Spleen (tissue), 11 donors: ENCODE measurements around the gene ATP5PO. TPM values are rescaled to one million over a fixed set of nuclear protein-coding genes. Genes with fewer than 3 reads are reported as not detected.

ENCODE experiments used
- DNase-seq: peaks from one replicate; pipeline ENCODE4 v3.0.0-alpha.2; 2020
- H3K27ac ChIP-seq, 8 donors: fragments of 200-600 bp; sonication (generic) in 7 of 8; 1 replicate in 4 of 8; 2 replicates in 4 of 8; pipeline versions ENCODE4 v1.5.0 to v1.8.0; 2016 to 2021; ENCODE audit warnings: inconsistent platforms in 4 of 8, mild to moderate bottlenecking in 4 of 8, moderate library complexity in 1 of 8
- H3K27me3 ChIP-seq, 7 donors: fragments of 200-600 bp; sonication (generic) in 6 of 7; replicated peaks in 1 of 7; 1 replicate in 4 of 7; 2 replicates in 3 of 7; pipeline versions ENCODE4 v1.5.0 to v1.8.0; 2016 to 2021; ENCODE audit warnings: inconsistent platforms in 3 of 7, mild to moderate bottlenecking in 1 of 7
- H3K36me3 ChIP-seq, 6 donors: fragments of 200-600 bp; sonication (generic) in 5 of 6; 1 replicate in 4 of 6; 2 replicates in 2 of 6; pipeline versions ENCODE4 v1.5.0 to v1.8.0; 2016 to 2021; ENCODE audit warnings: inconsistent platforms in 2 of 6
- H3K4me1 ChIP-seq, 6 donors: fragments of 200-600 bp; sonication (generic) in 5 of 6; 1 replicate in 3 of 6; 2 replicates in 3 of 6; pipeline versions ENCODE4 v1.5.0 to v1.8.0; 2016 to 2021; ENCODE audit warnings: inconsistent platforms in 3 of 6
- H3K4me3 ChIP-seq, 8 donors: fragments of 200-600 bp; sonication (generic) in 7 of 8; 1 replicate in 4 of 8; 2 replicates in 4 of 8; pipeline versions ENCODE4 v1.5.0 to v1.8.0; 2016 to 2021; ENCODE audit warnings: inconsistent platforms in 4 of 8, mild to moderate bottlenecking in 4 of 8, moderate library complexity in 2 of 8
- H3K9me3 ChIP-seq, 8 donors: fragments of 200-600 bp; sonication (generic) in 7 of 8; 1 replicate in 4 of 8; 2 replicates in 4 of 8; pipeline versions ENCODE4 v1.5.0 to v1.8.0; 2016 to 2021; ENCODE audit warnings: inconsistent platforms in 4 of 8
- CTCF ChIP-seq, 11 experiments: fragments of 200-600 bp in 7 of 11; fragments of 450-650 bp in 4 of 11; sonication (generic) in 4 of 11; IDR thresholded peaks in 8 of 11; conservative IDR thresholded peaks in 3 of 11; 1 replicate in 7 of 11; 2 replicates in 4 of 11; pipeline versions ENCODE4 v1.4.0 to v1.8.0; 2016 to 2021; ENCODE audit warnings: antibody characterized with exemption in 11 of 11, inconsistent platforms in 4 of 11, mild to moderate bottlenecking in 1 of 11
- POLR2A ChIP-seq, 3 donors: fragments of 450-650 bp; IDR thresholded peaks; one replicate each; pipeline ENCODE4 v1.5.1; 2017; ENCODE audit warnings: antibody characterized with exemption in 3 of 3, mild to moderate bottlenecking in 1 of 3
- POLR2AphosphoS5 ChIP-seq, 3 donors: sonication (generic); formaldehyde crosslinking; IDR thresholded peaks; one replicate each; pipeline ENCODE4 v1.5.1; 2017; ENCODE audit warnings: antibody characterized with exemption in 3 of 3
- WGBS, 5 donors: extraction: QIAGEN DNeasy Blood & Tissue Kit in 3 of 5; methylation state at CpG; one replicate each; pipeline versions ENCODE4 v1.1.5 to v1.1.7; 2013 to 2018; 5-methylcytosine and 5-hydroxymethylcytosine counted together
- intact Hi-C: fragments of 100-400 bp; cut with DNase I; formaldehyde crosslinking; loops from one replicate; pipeline ENCODE4 v1.15.0; 2023; ENCODE audit warnings: low total_unique reads
- polyA plus RNA-seq, 3 donors: library from polyadenylated mRNA; stranded (reverse); fragments of 200-250 nt; gene quantifications; one replicate each; pipeline ENCODE4 v1.2.1, GENCODE V29; 2013
- total RNA-seq, 7 donors: library from RNA; depleted of rRNA in 3 of 7; stranded (reverse); fragments of >200 nt in 3 of 7; fragmentation: NEBNext Ultra II Directional in 4 of 7; extraction: Animal tissue kit (Norgen Biotek cat#: 25700) in 4 of 7; gene quantifications; one replicate each; pipeline versions ENCODE4 v1.1.0 to v1.2.1, GENCODE V29; 2016 to 2021
- donor health status: healthy with polysubstance abuse.
- donor health status: DM: no; HTN: no; CAD: no; lungs with moderate emphysema.
- donor health status: DM: no; HTN: no; CAD: no.
- donor health status: Bipolar disorder and iron deficiency.
- donor health status: healthy.
- donor health status: DM: no; HTN: no; CAD: no.
- donor health status: DM: yes; HTN: yes; CAD: no.

Gene ATP5PO
- total and polyA plus RNA-seq, 10 donors, result 97.6 to 286 (median 127) TPM

GRCh38 chr21:33890187-33890586 is 25.4 kb downstream of the ATP5PO start:
- Histone ChIP-seq H3K36me3 (no peaks in the 10 kb centered on the region), H3K27me3 (peaks cover 0 to 4% (median 0%) of the 10 kb centered on the region in 7 donors), H3K4me3 (no peak overlapping the region), H3K4me1 (peaks cover 0 to 13% (median 8%) of the 10 kb centered on the region in 6 donors), H3K9me3 (no peaks in the 10 kb centered on the region), H3K27ac (no peak overlapping the region)
- 88 to 95% (median 89%) methylated on average over 5 of the region's 5 CpGs for WGBS, 5 donors
- intact Hi-C loops, result no loop called here
- DNase-seq, result no peak
- TF ChIP-seq POLR2AphosphoS5 (IDR thresholded peaks at IDR 0.05) (no peak), POLR2A (IDR thresholded peaks at IDR 0.05) (no peak), CTCF (IDR thresholded peaks at IDR 0.05 in 8 of 11, conservative IDR thresholded peaks at IDR 0.05 in 3 of 11) (no peak)

GRCh38 chr21:33886321-33886720 is 29.3 kb downstream of the ATP5PO start:
- no peaks in the 10 kb centered on the region for H3K9me3 ChIP-seq
- WGBS, 5 donors, result 87 to 93% (median 89%) methylated on average over 11 of the region's 11 CpGs
- intact Hi-C loops, result no loop called here
- TF ChIP-seq CTCF (IDR thresholded peaks at IDR 0.05 in 8 of 11, conservative IDR thresholded peaks at IDR 0.05 in 3 of 11), result no peak
- no peak for TF ChIP-seq POLR2A (IDR thresholded peaks at IDR 0.05)
- TF ChIP-seq POLR2AphosphoS5 (IDR thresholded peaks at IDR 0.05), result no peak
- no peak for DNase-seq
- H3K36me3 ChIP-seq, result no peaks in the 10 kb centered on the region
- no peaks in the 10 kb centered on the region for H3K27me3 ChIP-seq
- no peaks in the 10 kb centered on the region for H3K4me1 ChIP-seq
- H3K4me3 ChIP-seq, result no peak overlapping the region
- H3K27ac ChIP-seq, result no peak overlapping the region

- intact Hi-C loops, result no loop called here
- Histone ChIP-seq H3K27ac (no peak overlapping the region), H3K9me3 (no peaks in the 10 kb centered on the region), H3K27me3 (no peaks in the 10 kb centered on the region), H3K4me1 (no peaks in the 10 kb centered on the region), H3K4me3 (no peak overlapping the region), H3K36me3 (no peaks in the 10 kb centered on the region)
- no peak for TF ChIP-seq POLR2AphosphoS5 (IDR thresholded peaks at IDR 0.05)
- no peak for TF ChIP-seq POLR2A (IDR thresholded peaks at IDR 0.05)
- TF ChIP-seq CTCF (IDR thresholded peaks at IDR 0.05 in 8 of 11, conservative IDR thresholded peaks at IDR 0.05 in 3 of 11), result no peak
- no peak for DNase-seq
- WGBS, 5 donors, result 81 to 89% (median 86%) methylated on average over 7 of the region's 7 CpGs
Observed at GRCh38 chr21:33885172-33885514, 30.5 kb downstream of the ATP5PO start.

- Histone ChIP-seq H3K9me3 (no peaks in the 10 kb centered on the region), H3K4me3 (no peak overlapping the region), H3K4me1 (no peaks in the 10 kb centered on the region), H3K36me3 (no peaks in the 10 kb centered on the region), H3K27me3 (no peaks in the 10 kb centered on the region), H3K27ac (no peak overlapping the region)
- DNase-seq, result no peak
- TF ChIP-seq CTCF (IDR thresholded peaks at IDR 0.05 in 8 of 11, conservative IDR thresholded peaks at IDR 0.05 in 3 of 11), result no peak
- no peak for TF ChIP-seq POLR2A (IDR thresholded peaks at IDR 0.05)
- no peak for TF ChIP-seq POLR2AphosphoS5 (IDR thresholded peaks at IDR 0.05)
- WGBS, 5 donors, result 79 to 86% (median 82%) methylated on average over 20 of the region's 20 CpGs
- intact Hi-C loops, result no loop called here
Observed at GRCh38 chr21:33884376-33885171, 31.0 kb downstream of the ATP5PO start.
